Neural progenitor cell (in vitro differentiated cells): ENCODE results near the gene PRX. TPM values are rescaled to one million over a fixed set of nuclear protein-coding genes. Genes with fewer than 3 reads are reported as not detected.

Experiments
- DNase-seq: peaks from one replicate; pipeline ENCODE4 v3.0.0-alpha.2; 2016; ENCODE audit warnings: low spot score
- H2AFZ ChIP-seq: fragments of 200-600 bp; sonication (generic); replicated peaks from 2 replicates; pipeline ENCODE4 v1.6.1; 2016; ENCODE audit warnings: antibody characterized with exemption
- H3F3A ChIP-seq: fragments of 200-600 bp; sonication (generic); 2 replicates; pipeline ENCODE4 v1.6.1; 2016; ENCODE audit warnings: antibody characterized with exemption, low read depth
- H3K27ac ChIP-seq: fragments of 200-600 bp; sonication (generic); 2 replicates; pipeline ENCODE4 v1.5.1; 2016; ENCODE audit warnings: mild to moderate bottlenecking
- H3K27me3 ChIP-seq: fragments of 200-600 bp; sonication (generic); 2 replicates; pipeline ENCODE4 v1.6.1; 2016; ENCODE audit warnings: mild to moderate bottlenecking, moderate library complexity
- H3K36me3 ChIP-seq: fragments of 200-600 bp; sonication (generic); 2 replicates; pipeline ENCODE4 v1.5.1; 2016
- H3K4me1 ChIP-seq: fragments of 200-600 bp; sonication (generic); 2 replicates; pipeline ENCODE4 v1.6.1; 2016; ENCODE audit warnings: mixed run types
- H3K4me2 ChIP-seq: fragments of 200-600 bp; sonication (generic); 2 replicates; pipeline ENCODE4 v1.6.1; 2016
- H3K4me3 ChIP-seq: fragments of 200-600 bp; sonication (generic); 2 replicates; pipeline ENCODE4 v1.5.1; 2016
- H3K79me2 ChIP-seq: fragments of 200-600 bp; sonication (generic); 2 replicates; pipeline ENCODE4 v1.6.1; 2016; ENCODE audit warnings: low read depth
- H3K9ac ChIP-seq: fragments of 200-600 bp; sonication (generic); 2 replicates; pipeline ENCODE4 v1.6.1; 2016
- H3K9me3 ChIP-seq: fragments of 200-600 bp; sonication (generic); 2 replicates; pipeline ENCODE4 v1.5.1; 2016; ENCODE audit warnings: low read depth
- H4K20me1 ChIP-seq: fragments of 200-600 bp; sonication (generic); 2 replicates; pipeline ENCODE4 v1.6.1; 2016; ENCODE audit warnings: low read depth
- H3K27ac Mint-ChIP-seq: 3 replicates; pipeline ENCODE4 v1.8.0; 2021; ENCODE audit warnings: mixed read lengths
- H3K27me3 Mint-ChIP-seq: 2 replicates; pipeline ENCODE4 v1.8.0; 2022; ENCODE audit warnings: low read depth, mild to moderate bottlenecking, inconsistent platforms, moderate library complexity, mixed read lengths; ENCODE audit not compliant: insufficient read depth
- H3K36me3 Mint-ChIP-seq: 3 replicates; pipeline ENCODE4 v1.8.0; 2021; ENCODE audit warnings: mixed read lengths
- H3K4me1 Mint-ChIP-seq: 3 replicates; pipeline ENCODE4 v1.8.0; 2021; ENCODE audit warnings: mixed read lengths
- H3K4me3 Mint-ChIP-seq: 3 replicates; pipeline ENCODE4 v1.8.0; 2021; ENCODE audit warnings: mild to moderate bottlenecking, moderate library complexity, mixed read lengths
- H3K9me3 Mint-ChIP-seq: 3 replicates; pipeline ENCODE4 v1.8.0; 2020; ENCODE audit warnings: mixed read lengths
- CTCF ChIP-seq: fragments of 200-600 bp; sonication (generic); IDR thresholded peaks from 2 replicates; pipeline ENCODE4 v1.5.1; 2017; ENCODE audit warnings: antibody characterized with exemption, mild to moderate bottlenecking
- EZH2 ChIP-seq: fragments of 200-600 bp; sonication (generic); IDR thresholded peaks from 2 replicates; pipeline ENCODE4 v1.6.1; 2017; ENCODE audit warnings: antibody characterized with exemption, mild to moderate bottlenecking, moderate library complexity
- EZH2phosphoT487 ChIP-seq: fragments of 200-600 bp; sonication (generic); IDR thresholded peaks from 2 replicates; pipeline ENCODE4 v1.6.1; 2017; ENCODE audit warnings: antibody characterized with exemption
- total RNA-seq: library from RNA; depleted of rRNA; stranded (reverse); fragments of >200 nt; gene quantifications from 2 replicates; pipeline ENCODE4 v1.2.3, GENCODE V29; 2015; ENCODE audit warnings: low replicate concordance

The PRX gene, protein sequence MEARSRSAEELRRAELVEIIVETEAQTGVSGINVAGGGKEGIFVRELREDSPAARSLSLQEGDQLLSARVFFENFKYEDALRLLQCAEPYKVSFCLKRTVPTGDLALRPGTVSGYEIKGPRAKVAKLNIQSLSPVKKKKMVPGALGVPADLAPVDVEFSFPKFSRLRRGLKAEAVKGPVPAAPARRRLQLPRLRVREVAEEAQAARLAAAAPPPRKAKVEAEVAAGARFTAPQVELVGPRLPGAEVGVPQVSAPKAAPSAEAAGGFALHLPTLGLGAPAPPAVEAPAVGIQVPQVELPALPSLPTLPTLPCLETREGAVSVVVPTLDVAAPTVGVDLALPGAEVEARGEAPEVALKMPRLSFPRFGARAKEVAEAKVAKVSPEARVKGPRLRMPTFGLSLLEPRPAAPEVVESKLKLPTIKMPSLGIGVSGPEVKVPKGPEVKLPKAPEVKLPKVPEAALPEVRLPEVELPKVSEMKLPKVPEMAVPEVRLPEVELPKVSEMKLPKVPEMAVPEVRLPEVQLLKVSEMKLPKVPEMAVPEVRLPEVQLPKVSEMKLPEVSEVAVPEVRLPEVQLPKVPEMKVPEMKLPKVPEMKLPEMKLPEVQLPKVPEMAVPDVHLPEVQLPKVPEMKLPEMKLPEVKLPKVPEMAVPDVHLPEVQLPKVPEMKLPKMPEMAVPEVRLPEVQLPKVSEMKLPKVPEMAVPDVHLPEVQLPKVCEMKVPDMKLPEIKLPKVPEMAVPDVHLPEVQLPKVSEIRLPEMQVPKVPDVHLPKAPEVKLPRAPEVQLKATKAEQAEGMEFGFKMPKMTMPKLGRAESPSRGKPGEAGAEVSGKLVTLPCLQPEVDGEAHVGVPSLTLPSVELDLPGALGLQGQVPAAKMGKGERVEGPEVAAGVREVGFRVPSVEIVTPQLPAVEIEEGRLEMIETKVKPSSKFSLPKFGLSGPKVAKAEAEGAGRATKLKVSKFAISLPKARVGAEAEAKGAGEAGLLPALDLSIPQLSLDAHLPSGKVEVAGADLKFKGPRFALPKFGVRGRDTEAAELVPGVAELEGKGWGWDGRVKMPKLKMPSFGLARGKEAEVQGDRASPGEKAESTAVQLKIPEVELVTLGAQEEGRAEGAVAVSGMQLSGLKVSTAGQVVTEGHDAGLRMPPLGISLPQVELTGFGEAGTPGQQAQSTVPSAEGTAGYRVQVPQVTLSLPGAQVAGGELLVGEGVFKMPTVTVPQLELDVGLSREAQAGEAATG (N-terminal part only)
- total RNA-seq: 1.4 and 4.7 TPM in 2 replicates

DNA sequence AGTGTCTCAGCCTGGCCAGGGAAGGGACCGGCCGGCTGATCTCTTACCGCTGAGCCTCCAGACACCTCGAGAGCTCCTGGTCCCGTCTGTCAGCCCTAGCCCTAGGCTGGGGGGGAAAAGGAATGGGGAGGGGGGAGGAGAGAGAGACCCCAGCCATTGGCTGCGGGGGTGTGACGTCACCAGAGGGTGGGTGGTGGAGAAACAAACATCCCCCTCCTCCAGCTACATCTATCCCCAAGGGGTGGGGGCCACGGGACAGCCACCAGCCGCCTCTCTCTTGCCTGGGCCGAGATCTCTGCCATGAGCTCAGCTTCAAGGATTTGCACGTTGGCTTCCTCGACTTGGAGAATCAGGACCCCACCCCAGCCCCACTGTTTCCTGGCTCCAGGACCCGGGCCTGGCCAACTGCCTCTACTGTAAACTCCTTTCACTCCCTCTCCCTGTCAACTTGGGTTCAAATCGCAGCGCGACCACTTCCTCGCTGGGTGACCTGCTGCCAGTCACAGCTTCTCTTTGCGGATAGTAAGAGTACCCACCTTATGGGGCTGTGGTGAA lies at the start of gene PRX:
Gene PRX, minus strand, starts transcription at position 88 of the 555 bp plus-strand sequence. CDS start 5,446 bp downstream, outside the sequence.
- Histone ChIP-seq H3K4me1 (peaks cover 24% of the 10 kb centered on the region), H4K20me1 (no peaks in the 10 kb centered on the region), H3K27ac (no peak within 1 kb of the TSS), H3K9me3 (no peaks in the 10 kb centered on the region), H3K9ac (no peak within 1 kb of the TSS), H3K79me2 (no peaks in the 10 kb centered on the region), H3K27me3 (no peaks in the 10 kb centered on the region), H3K4me3 (peak within 1 kb of the TSS; percentile 8), H3F3A (peaks cover 7% of the 10 kb centered on the region), H2AFZ (peak within 1 kb of the TSS; percentile 85), H3K4me2 (peak within 1 kb of the TSS; percentile 1), H3K36me3 (no peaks in the 10 kb centered on the region)
- H3K36me3 Mint-ChIP-seq: no peaks in the 10 kb centered on the region
- H3K27me3 Mint-ChIP-seq: peaks cover 2% of the 10 kb centered on the region
- H3K4me1 Mint-ChIP-seq: peaks cover 36% of the 10 kb centered on the region
- peak within 1 kb of the TSS; percentile 56 for H3K4me3 Mint-ChIP-seq
- H3K27ac Mint-ChIP-seq: peak within 1 kb of the TSS; percentile 85
- DNase-seq: peak; percentile 72
- no peaks in the 10 kb centered on the region for H3K9me3 Mint-ChIP-seq
- TF ChIP-seq EZH2: no peak
- TF ChIP-seq CTCF: no peak
- TF ChIP-seq EZH2phosphoT487: no peak

DNA sequence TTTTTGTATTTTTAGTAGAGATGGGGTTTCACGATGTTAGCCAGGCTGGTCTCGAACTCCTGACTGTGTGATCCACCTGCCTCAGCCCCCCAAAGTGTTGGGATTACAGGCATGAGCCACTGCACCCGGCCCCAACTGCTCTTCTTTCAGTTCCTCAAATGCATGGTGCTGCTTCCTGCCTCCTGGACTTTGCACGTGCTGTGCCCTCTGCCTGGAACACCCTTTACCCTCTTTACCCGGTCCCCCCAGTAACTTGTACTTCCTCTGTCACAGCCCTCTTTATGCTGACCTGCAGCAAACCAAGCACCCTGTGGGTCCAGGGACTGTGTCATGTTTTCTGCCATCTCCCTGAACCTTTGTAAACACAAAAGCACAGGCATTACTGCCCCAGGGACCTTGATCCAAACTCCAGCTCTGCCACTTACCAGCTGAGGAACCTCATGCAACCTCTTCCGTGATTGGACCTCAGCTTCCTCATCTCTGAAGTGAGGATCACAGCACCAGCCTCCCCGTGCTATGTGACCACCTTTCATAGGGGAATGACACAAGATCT lies 48.6 kb upstream of the PRX start:
- Histone ChIP-seq H3K4me2 (no peak overlapping the region), H3K27ac (no peak overlapping the region), H3K4me3 (no peak overlapping the region), H3K4me1 (no peaks in the 10 kb centered on the region), H3F3A (peaks cover 16% of the 10 kb centered on the region), H3K36me3 (no peaks in the 10 kb centered on the region), H2AFZ (no peak overlapping the region), H3K79me2 (no peaks in the 10 kb centered on the region), H3K9ac (no peak overlapping the region), H3K9me3 (no peaks in the 10 kb centered on the region), H3K27me3 (peaks cover 20% of the 10 kb centered on the region), H4K20me1 (peaks cover 7% of the 10 kb centered on the region)
- Mint-ChIP-seq H3K36me3 (no peaks in the 10 kb centered on the region), H3K9me3 (peaks cover 4% of the 10 kb centered on the region), H3K27ac (no peak overlapping the region), H3K4me1 (peaks cover 19% of the 10 kb centered on the region), H3K4me3 (no peak overlapping the region), H3K27me3 (peaks cover 10% of the 10 kb centered on the region)
- no peak for TF ChIP-seq EZH2phosphoT487
- TF ChIP-seq EZH2: no peak
- TF ChIP-seq CTCF: no peak
- no peak for DNase-seq

- H3K36me3 Mint-ChIP-seq: no peaks in the 10 kb centered on the region
- H3K27me3 ChIP-seq: peaks cover 8% of the 10 kb centered on the region
- no peaks in the 10 kb centered on the region for H3K9me3 Mint-ChIP-seq
- H3K4me2 ChIP-seq: no peak overlapping the region
- no peaks in the 10 kb centered on the region for H3K36me3 ChIP-seq
- no peak for TF ChIP-seq EZH2phosphoT487
- TF ChIP-seq CTCF: no peak
- no peak for TF ChIP-seq EZH2
- no peaks in the 10 kb centered on the region for H3K4me1 ChIP-seq
- H3K27ac Mint-ChIP-seq: no peak overlapping the region
- H4K20me1 ChIP-seq: no peaks in the 10 kb centered on the region
- no peak overlapping the region for H3K4me3 ChIP-seq
- peaks cover 10% of the 10 kb centered on the region for H3K4me1 Mint-ChIP-seq
- no peak overlapping the region for H2AFZ ChIP-seq
- H3K27ac ChIP-seq: no peak overlapping the region
- H3F3A ChIP-seq: peaks cover 8% of the 10 kb centered on the region
- DNase-seq: no peak
- H3K9ac ChIP-seq: no peak overlapping the region
- no peak overlapping the region for H3K4me3 Mint-ChIP-seq
- no peaks in the 10 kb centered on the region for H3K9me3 ChIP-seq
- H3K27me3 Mint-ChIP-seq: no peaks in the 10 kb centered on the region
- no peaks in the 10 kb centered on the region for H3K79me2 ChIP-seq
Measured at GRCh38 chr19:40460185-40460584, 47.0 kb upstream of the PRX start.
